ENCODE data around the gene KIAA0232.

KIAA0232 gene

GRCh38 chr4:6916587-6917460, 134.3 kb downstream of the KIAA0232 start:
- no peak for DNase-seq (ENCODE audit: low read depth)

GRCh38 chr4:6917461-6918271, 135.1 kb downstream of the KIAA0232 start:
- no peak for DNase-seq (ENCODE audit: low read depth)

DNA sequence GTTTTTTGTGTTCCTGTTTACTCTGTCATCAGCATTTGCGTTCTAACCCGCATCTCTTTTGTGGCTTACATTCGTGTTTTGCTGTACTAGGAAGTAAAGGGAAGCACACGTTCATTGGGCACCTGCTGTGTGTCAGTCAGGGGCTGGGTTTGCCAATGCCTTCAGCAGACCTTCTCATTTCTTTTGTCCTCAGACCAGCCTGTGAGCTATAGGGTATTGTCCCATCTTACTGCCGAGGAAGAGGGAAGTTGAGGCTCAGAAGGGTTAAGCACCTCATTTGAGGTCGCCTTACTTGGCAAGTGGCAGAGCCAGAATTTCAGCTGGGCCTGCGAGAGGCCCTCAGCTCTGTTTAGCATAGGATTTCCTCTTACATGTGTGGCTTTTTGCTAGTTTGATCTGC, 135.8 kb downstream of the KIAA0232 start:
- no peak for DNase-seq (ENCODE audit: low read depth)

GRCh38 chr4:6920171-6920570, 137.6 kb downstream of the KIAA0232 start:
- DNase-seq (ENCODE audit: low read depth): no peak

DNA sequence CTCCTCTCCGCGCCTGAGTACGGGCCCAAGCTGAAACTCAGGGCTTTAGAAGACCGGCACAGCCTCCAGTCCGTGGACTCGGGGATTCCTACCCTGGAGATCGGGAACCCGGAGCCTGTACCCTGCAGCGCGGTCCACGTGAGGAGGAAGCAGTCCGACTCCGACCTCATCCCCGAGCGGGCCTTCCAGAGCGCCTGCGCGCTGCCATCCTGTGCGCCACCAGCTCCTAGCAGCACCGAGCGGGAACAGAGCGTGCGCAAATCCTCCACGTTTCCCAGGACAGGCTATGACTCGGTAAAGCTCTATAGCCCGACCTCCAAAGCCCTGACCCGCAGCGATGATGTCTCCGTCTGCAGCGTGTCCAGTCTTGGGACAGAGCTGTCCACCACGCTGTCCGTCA, 141.0 kb downstream of the KIAA0232 start:
- no peak for DNase-seq (ENCODE audit: low read depth)

DNA sequence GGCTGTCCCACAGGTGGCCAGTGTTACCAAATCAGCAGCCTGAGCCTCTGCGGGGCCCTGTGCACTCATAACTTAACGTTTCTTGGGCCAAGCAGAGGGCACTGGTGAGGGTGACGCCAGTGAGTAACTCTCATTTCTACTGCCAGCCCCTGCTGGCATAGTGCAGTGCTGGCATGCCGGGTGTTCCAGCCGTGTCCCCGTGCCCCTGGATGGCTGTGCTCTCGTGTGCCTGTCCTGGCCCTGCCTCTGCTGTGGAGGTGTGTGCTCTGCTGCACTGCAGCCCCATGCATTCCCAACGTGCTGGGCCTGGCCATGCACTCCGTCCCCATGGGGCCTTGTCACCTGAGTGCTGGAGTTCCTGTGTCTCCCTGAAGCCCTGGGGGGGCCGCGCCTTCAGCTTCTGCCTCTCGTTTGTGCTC, 141.8 kb downstream of the KIAA0232 start:
- no peak for DNase-seq (ENCODE audit: low read depth)

DNA sequence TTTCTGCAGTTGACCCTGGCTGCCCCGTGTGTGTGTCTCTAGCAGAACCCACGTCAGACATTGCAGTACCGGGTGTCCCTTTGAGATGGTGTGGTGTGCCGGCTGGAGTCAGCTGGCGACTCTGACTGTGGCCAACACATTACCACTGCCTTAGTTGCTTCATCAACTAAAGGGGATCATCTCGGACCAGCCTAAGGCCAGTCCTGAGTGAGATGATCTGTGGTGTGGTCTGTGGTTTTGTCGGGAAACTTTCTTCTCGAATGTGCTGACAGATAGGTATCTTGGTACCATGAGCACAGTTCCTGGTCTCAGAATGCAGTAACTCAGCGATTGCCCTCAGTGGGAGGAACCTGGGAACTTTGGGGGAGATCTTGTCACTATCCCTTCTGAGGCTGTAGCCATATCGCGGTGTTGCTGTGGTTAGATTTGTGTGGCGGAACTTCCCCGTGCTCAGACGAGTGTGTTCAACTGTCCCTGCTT, 142.9 kb downstream of the KIAA0232 start:
- DNase-seq (ENCODE audit: low read depth): no peak

GRCh38 chr4:6926081-6926480, 143.6 kb downstream of the KIAA0232 start:
- DNase-seq (ENCODE audit: low read depth): no peak

- DNase-seq (ENCODE audit: low read depth): no peak
These were observed 144.4 kb downstream of the KIAA0232 start for GRCh38 chr4:6926681-6927478.

DNA sequence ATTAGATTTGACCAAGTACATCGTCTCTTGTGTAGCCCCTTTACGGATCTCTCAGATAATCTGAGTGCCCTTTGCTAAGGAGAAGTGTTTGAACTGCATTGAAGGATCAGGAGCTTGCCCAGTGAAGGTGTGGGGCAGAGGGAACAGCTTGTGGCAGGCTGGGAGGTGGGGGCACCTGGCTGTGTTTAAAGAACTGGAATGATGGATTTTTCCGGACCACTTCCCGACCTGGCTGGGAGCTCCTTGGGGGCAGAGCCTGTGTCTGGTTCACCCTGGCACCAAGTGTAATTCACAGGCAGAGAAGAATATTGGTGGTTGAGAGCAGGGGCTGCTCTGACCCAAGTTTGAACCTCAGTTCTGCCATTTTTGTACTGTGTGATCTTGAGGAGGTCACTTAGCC, 145.6 kb downstream of the KIAA0232 start:
- no peak for DNase-seq (ENCODE audit: low read depth)

GRCh38 chr4:6929339-6929811, 146.8 kb downstream of the KIAA0232 start:
- DNase-seq (ENCODE audit: low read depth): no peak

DNA sequence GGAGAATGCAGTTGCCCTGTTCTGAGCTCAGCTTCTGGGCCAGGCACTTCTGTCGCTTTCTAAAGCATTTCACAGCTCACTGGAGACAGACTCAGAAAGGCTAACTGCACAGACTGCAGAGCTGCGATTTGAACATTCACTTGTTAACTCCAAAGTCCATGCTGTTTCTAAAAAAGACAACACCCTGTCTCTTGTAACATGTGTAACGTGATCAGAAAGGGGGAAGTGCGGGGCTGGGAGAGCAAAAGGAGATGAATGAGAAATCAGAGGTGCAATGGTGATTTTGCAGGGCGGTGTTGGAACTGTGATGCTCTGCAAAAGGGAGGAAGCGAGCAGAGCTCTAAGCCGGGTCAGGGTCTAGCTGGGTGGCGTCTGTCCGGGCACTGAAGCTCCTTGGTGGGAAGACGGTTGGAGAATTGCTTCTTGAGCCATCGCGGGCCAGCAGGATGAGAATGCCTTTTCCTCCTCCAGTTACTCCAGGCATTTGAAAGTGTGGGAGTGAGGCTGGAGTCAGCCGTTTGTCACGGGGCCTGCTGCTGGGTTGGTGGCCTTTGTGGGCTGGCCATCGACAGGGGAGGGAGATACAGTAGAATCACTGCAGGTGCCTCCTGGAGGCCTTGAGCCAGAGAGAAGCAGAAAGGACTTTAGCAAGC, 147.4 kb downstream of the KIAA0232 start:
- no peak for DNase-seq (ENCODE audit: low read depth)

GRCh38 chr4:6932475-6932874, 149.9 kb downstream of the KIAA0232 start:
- DNase-seq (ENCODE audit: low read depth): no peak

DNA sequence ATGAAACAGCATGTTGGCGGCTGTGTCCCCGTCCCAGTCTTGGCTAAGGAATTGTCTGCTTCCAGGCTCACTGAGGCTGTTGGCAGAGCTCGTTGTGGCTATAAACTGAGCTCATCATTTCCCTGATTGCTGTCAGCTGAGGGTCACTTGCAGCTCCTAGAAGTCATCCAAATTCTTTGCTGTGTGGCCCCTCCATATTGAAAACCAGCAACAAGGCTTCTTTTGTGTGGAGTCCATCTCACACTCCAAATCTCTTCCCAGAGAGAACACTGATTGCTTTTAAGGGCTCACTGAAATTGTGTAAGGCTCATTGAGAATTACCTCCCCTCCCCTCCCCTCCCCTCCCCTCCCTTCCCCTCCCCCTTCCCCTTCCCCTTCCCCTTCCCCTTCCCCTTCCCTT, 150.4 kb downstream of the KIAA0232 start:
- no peak for DNase-seq (ENCODE audit: low read depth)

Measured in fibroblast of gingiva (primary cell).